ENCODE data around the gene SLC8A3.

Gene SLC8A3

GRCh38 chr14:70023871-70024270, 164.9 kb downstream of the SLC8A3 start:
- Histone ChIP-seq H3K9ac (ENCODE audit: low read length) (no peak overlapping the region), H3K4me3 (ENCODE audit: low read depth, low read length) (no peak overlapping the region), H3K27me3 (ENCODE audit: control insufficient read depth, insufficient read depth, low read length) (no peaks in the 10 kb centered on the region), H3K9me3 (ENCODE audit: control insufficient read depth, insufficient read depth, low read depth, low read length) (no peaks in the 10 kb centered on the region), H3K4me1 (ENCODE audit: control insufficient read depth, insufficient read depth, low read length) (0 out of 2 replicates have a peak, but pooled peaks cover 3% of the 10 kb centered on the region), H3K36me3 (ENCODE audit: control insufficient read depth, insufficient read depth, low read length) (no peaks in the 10 kb centered on the region), H3K27ac (ENCODE audit: low read depth, low read length) (no peak overlapping the region)

- Histone ChIP-seq H3K4me3 (ENCODE audit: low read depth, low read length) (no peak overlapping the region), H3K27me3 (ENCODE audit: control insufficient read depth, insufficient read depth, low read length) (no peaks in the 10 kb centered on the region), H3K9me3 (ENCODE audit: control insufficient read depth, insufficient read depth, low read depth, low read length) (no peaks in the 10 kb centered on the region), H3K9ac (ENCODE audit: low read length) (no peak overlapping the region), H3K4me1 (ENCODE audit: control insufficient read depth, insufficient read depth, low read length) (0 out of 2 replicates have a peak, but pooled peaks cover 3% of the 10 kb centered on the region), H3K36me3 (ENCODE audit: control insufficient read depth, insufficient read depth, low read length) (no peaks in the 10 kb centered on the region), H3K27ac (ENCODE audit: low read depth, low read length) (no peak overlapping the region)
These were observed 165.8 kb downstream of the SLC8A3 start for GRCh38 chr14:70022771-70023445.

GRCh38 chr14:70021548-70022220, 167.1 kb downstream of the SLC8A3 start:
- no peaks in the 10 kb centered on the region for H3K27me3 ChIP-seq (ENCODE audit: control insufficient read depth, insufficient read depth, low read length)
- no peaks in the 10 kb centered on the region for H3K36me3 ChIP-seq (ENCODE audit: control insufficient read depth, insufficient read depth, low read length)
- H3K4me1 ChIP-seq (ENCODE audit: control insufficient read depth, insufficient read depth, low read length) = 0 out of 2 replicates have a peak, but pooled peaks cover 3% of the 10 kb centered on the region
- no peak overlapping the region for H3K4me3 ChIP-seq (ENCODE audit: low read depth, low read length)
- H3K9me3 ChIP-seq (ENCODE audit: control insufficient read depth, insufficient read depth, low read depth, low read length) = no peaks in the 10 kb centered on the region
- H3K9ac ChIP-seq (ENCODE audit: low read length) = no peak overlapping the region
- no peak overlapping the region for H3K27ac ChIP-seq (ENCODE audit: low read depth, low read length)

- Histone ChIP-seq H3K27me3 (ENCODE audit: control insufficient read depth, insufficient read depth, low read length) (no peaks in the 10 kb centered on the region), H3K4me1 (ENCODE audit: control insufficient read depth, insufficient read depth, low read length) (0 out of 2 replicates have a peak, but pooled peaks cover 3% of the 10 kb centered on the region), H3K4me3 (ENCODE audit: low read depth, low read length) (no peak overlapping the region), H3K27ac (ENCODE audit: low read depth, low read length) (no peak overlapping the region), H3K36me3 (ENCODE audit: control insufficient read depth, insufficient read depth, low read length) (no peaks in the 10 kb centered on the region), H3K9me3 (ENCODE audit: control insufficient read depth, insufficient read depth, low read depth, low read length) (no peaks in the 10 kb centered on the region), H3K9ac (ENCODE audit: low read length) (no peak overlapping the region)
These were observed 168.2 kb downstream of the SLC8A3 start for GRCh38 chr14:70020352-70021170.

GRCh38 chr14:70019695-70020094, 169.1 kb downstream of the SLC8A3 start:
- Histone ChIP-seq H3K4me3 (ENCODE audit: low read depth, low read length) (no peak overlapping the region), H3K4me1 (ENCODE audit: control insufficient read depth, insufficient read depth, low read length) (0 out of 2 replicates have a peak, but pooled peaks cover 3% of the 10 kb centered on the region), H3K9ac (ENCODE audit: low read length) (no peak overlapping the region), H3K27ac (ENCODE audit: low read depth, low read length) (no peak overlapping the region), H3K36me3 (ENCODE audit: control insufficient read depth, insufficient read depth, low read length) (no peaks in the 10 kb centered on the region), H3K9me3 (ENCODE audit: control insufficient read depth, insufficient read depth, low read depth, low read length) (no peaks in the 10 kb centered on the region), H3K27me3 (ENCODE audit: control insufficient read depth, insufficient read depth, low read length) (no peaks in the 10 kb centered on the region)

- Histone ChIP-seq H3K4me3 (ENCODE audit: low read depth, low read length) (no peak overlapping the region), H3K27ac (ENCODE audit: low read depth, low read length) (no peak overlapping the region), H3K9me3 (ENCODE audit: control insufficient read depth, insufficient read depth, low read depth, low read length) (no peaks in the 10 kb centered on the region), H3K9ac (ENCODE audit: low read length) (no peak overlapping the region), H3K36me3 (ENCODE audit: control insufficient read depth, insufficient read depth, low read length) (no peaks in the 10 kb centered on the region), H3K4me1 (ENCODE audit: control insufficient read depth, insufficient read depth, low read length) (peaks cover 3% of the 10 kb centered on the region; the same call in 1 of the 2 replicates), H3K27me3 (ENCODE audit: control insufficient read depth, insufficient read depth, low read length) (no peaks in the 10 kb centered on the region)
These were observed 170.0 kb downstream of the SLC8A3 start for GRCh38 chr14:70018713-70019211.

- Histone ChIP-seq H3K4me1 (ENCODE audit: control insufficient read depth, insufficient read depth, low read length) (peaks cover 6% of the 10 kb centered on the region; the same call in 1 of the 2 replicates), H3K36me3 (ENCODE audit: control insufficient read depth, insufficient read depth, low read length) (no peaks in the 10 kb centered on the region), H3K9me3 (ENCODE audit: control insufficient read depth, insufficient read depth, low read depth, low read length) (no peaks in the 10 kb centered on the region), H3K27ac (ENCODE audit: low read depth, low read length) (no peak overlapping the region), H3K27me3 (ENCODE audit: control insufficient read depth, insufficient read depth, low read length) (no peaks in the 10 kb centered on the region), H3K9ac (ENCODE audit: low read length) (no peak overlapping the region), H3K4me3 (ENCODE audit: low read depth, low read length) (no peak overlapping the region)
These were observed 170.5 kb downstream of the SLC8A3 start for GRCh38 chr14:70018230-70018629.

GRCh38 chr14:70014406-70015095, 174.2 kb downstream of the SLC8A3 start:
- H3K4me3 ChIP-seq (ENCODE audit: low read depth, low read length) = no peak overlapping the region
- no peak overlapping the region for H3K9ac ChIP-seq (ENCODE audit: low read length)
- no peaks in the 10 kb centered on the region for H3K27me3 ChIP-seq (ENCODE audit: control insufficient read depth, insufficient read depth, low read length)
- no peaks in the 10 kb centered on the region for H3K36me3 ChIP-seq (ENCODE audit: control insufficient read depth, insufficient read depth, low read length)
- H3K4me1 ChIP-seq (ENCODE audit: control insufficient read depth, insufficient read depth, low read length) = peaks cover 3% of the 10 kb centered on the region; the same call in 1 of the 2 replicates
- H3K27ac ChIP-seq (ENCODE audit: low read depth, low read length) = no peak overlapping the region
- H3K9me3 ChIP-seq (ENCODE audit: control insufficient read depth, insufficient read depth, low read depth, low read length) = no peaks in the 10 kb centered on the region

GRCh38 chr14:70013271-70013873, 175.4 kb downstream of the SLC8A3 start:
- Histone ChIP-seq H3K27ac (ENCODE audit: low read depth, low read length) (no peak overlapping the region), H3K27me3 (ENCODE audit: control insufficient read depth, insufficient read depth, low read length) (no peaks in the 10 kb centered on the region), H3K36me3 (ENCODE audit: control insufficient read depth, insufficient read depth, low read length) (no peaks in the 10 kb centered on the region), H3K9ac (ENCODE audit: low read length) (no peak overlapping the region), H3K4me1 (ENCODE audit: control insufficient read depth, insufficient read depth, low read length) (peaks cover 9% of the 10 kb centered on the region; the same call in 1 of the 2 replicates), H3K4me3 (ENCODE audit: low read depth, low read length) (no peak overlapping the region), H3K9me3 (ENCODE audit: control insufficient read depth, insufficient read depth, low read depth, low read length) (no peaks in the 10 kb centered on the region)

GRCh38 chr14:70011708-70012107, 177.0 kb downstream of the SLC8A3 start:
- H3K9me3 ChIP-seq (ENCODE audit: control insufficient read depth, insufficient read depth, low read depth, low read length) = no peaks in the 10 kb centered on the region
- H3K27me3 ChIP-seq (ENCODE audit: control insufficient read depth, insufficient read depth, low read length) = no peaks in the 10 kb centered on the region
- H3K4me1 ChIP-seq (ENCODE audit: control insufficient read depth, insufficient read depth, low read length) = peaks cover 9% of the 10 kb centered on the region; the same call in 1 of the 2 replicates
- no peak overlapping the region for H3K27ac ChIP-seq (ENCODE audit: low read depth, low read length)
- H3K4me3 ChIP-seq (ENCODE audit: low read depth, low read length) = no peak overlapping the region
- no peaks in the 10 kb centered on the region for H3K36me3 ChIP-seq (ENCODE audit: control insufficient read depth, insufficient read depth, low read length)
- H3K9ac ChIP-seq (ENCODE audit: low read length) = no peak overlapping the region

Measured in HUES6 (cell line).